ENCODE measurements around the gene MCCC1.

The MCCC1 gene

GRCh38 chr3:182965861-182966366 is 133.4 kb downstream of the MCCC1 start:
- no peak overlapping the region for H3K27ac ChIP-seq

More at GRCh38 chr3:182965861-182966366, 133.4 kb downstream of the MCCC1 start:
- no peak overlapping the region for H3K4me3 ChIP-seq

Data from skin epidermis (tissue), 12 donors.